Transverse colon (tissue), 4 donors: Measurements from ENCODE around the gene KRT39. TPM values are rescaled to one million over a fixed set of nuclear protein-coding genes. Genes with fewer than 3 reads are reported as not detected.
"Not testable (repeated sequence)": the region's sequence is repeated elsewhere in the genome, so short reads cannot be mapped to it uniquely, and the experiment has no call there.

Experiments used
- DNase-seq: peaks from one replicate; pipeline ENCODE4 v3.0.0-alpha.2; 2019
- H3K27ac ChIP-seq, 4 donors: fragments of 200-600 bp; sonication (generic); 2 replicates each; pipeline ENCODE4 v1.5.1; 2016 to 2018; ENCODE audit warnings: inconsistent platforms in 4 of 4
- H3K27me3 ChIP-seq: fragments of 200-600 bp; sonication (generic); 2 replicates; pipeline ENCODE4 v1.5.1; 2017; ENCODE audit warnings: inconsistent platforms
- H3K36me3 ChIP-seq, 4 donors: fragments of 200-600 bp; sonication (generic); 2 replicates each; pipeline ENCODE4 v1.5.1; 2017 to 2019; ENCODE audit warnings: inconsistent platforms in 4 of 4
- H3K4me1 ChIP-seq, 4 donors: fragments of 200-600 bp; sonication (generic); 2 replicates each; pipeline ENCODE4 v1.5.1; 2017 to 2020; ENCODE audit warnings: inconsistent platforms in 4 of 4
- H3K4me3 ChIP-seq, 4 donors: fragments of 200-600 bp; sonication (generic); 1 replicate in 1 of 4; 2 replicates in 3 of 4; pipeline versions ENCODE4 v1.5.1 to v1.6.1; 2017 to 2019; ENCODE audit warnings: inconsistent platforms in 4 of 4
- H3K9me3 ChIP-seq, 2 donors: fragments of 200-600 bp; sonication (generic); 2 replicates each; pipeline ENCODE4 v1.5.1; 2017 to 2019; ENCODE audit warnings: inconsistent platforms in 2 of 2
- CTCF ChIP-seq, 5 experiments: fragments of 200-600 bp in 3 of 5; fragments of 450-650 bp in 2 of 5; sonication (generic) in 3 of 5; IDR thresholded peaks; 1 replicate in 2 of 5; 2 replicates in 3 of 5; pipeline ENCODE4 v1.5.1; 2016 to 2017; ENCODE audit warnings: antibody characterized with exemption in 5 of 5, inconsistent platforms in 3 of 5, mild to moderate bottlenecking in 2 of 5, moderate library complexity in 1 of 5
- EP300 ChIP-seq: sonication (generic); formaldehyde crosslinking; IDR thresholded peaks from one replicate; pipeline ENCODE4 v1.6.1; 2017; ENCODE audit warnings: antibody characterized with exemption, low read depth
- POLR2A ChIP-seq: fragments of 450-650 bp; IDR thresholded peaks from one replicate; pipeline ENCODE4 v1.6.1; 2016; ENCODE audit warnings: antibody characterized with exemption, mild to moderate bottlenecking, moderate library complexity
- POLR2AphosphoS5 ChIP-seq, 3 donors: sonication (generic); formaldehyde crosslinking; IDR thresholded peaks; one replicate each; pipeline ENCODE4 v1.6.1; 2016; ENCODE audit warnings: antibody characterized with exemption in 3 of 3
- WGBS, 2 donors: methylation state at CpG; one replicate each; pipeline ENCODE4 v1.1.5; 2018; ENCODE audit warnings: low coverage in 1 of 2; 5-methylcytosine and 5-hydroxymethylcytosine counted together
- in situ Hi-C, 4 donors: fragments of 200-750 bp; cut with MboI; loops; one replicate each; pipeline versions ENCODE4 v1.15.0 to v1.15.1; 2017; ENCODE audit warnings: low sequenced_read_pairs in 3 of 4, low pct_ligation_motif_present in 1 of 4, low pct_unique_long_range_greater_than_20kb in 1 of 4
- intact Hi-C: fragments of 100-400 bp; cut with DNase I; formaldehyde crosslinking; loops from one replicate; pipeline ENCODE4 v1.15.1; 2023; ENCODE audit warnings: low total_unique reads
- total RNA-seq, 4 donors: library from RNA; depleted of rRNA; stranded (reverse); fragments of >200 nt; gene quantifications; one replicate each; pipeline ENCODE4 v1.1.0, GENCODE V29; 2016

KRT39 gene
- total RNA-seq, 4 donors from 2014 or later, result not detected

GRCh38 chr17:41008811-41009210, 42.1 kb upstream of the KRT39 start, which contains the start of gene KRTAP3-1:
KRTAP3-1 (minus strand) TSS chr17:41009128; CDS start chr17:41009074, 54 bp downstream.
- intact Hi-C loops, result no loop called here
- no peak for DNase-seq
- H3K27me3 ChIP-seq, result no peaks in the 10 kb centered on the region
- TF ChIP-seq POLR2A (no peak), CTCF (IDR thresholded peaks at IDR 0.05) (no peak), EP300 (no peak), POLR2AphosphoS5 (IDR thresholded peaks at IDR 0.05) (no peak)
- in situ Hi-C loops, result no loop called here
- H3K36me3 ChIP-seq, result no peaks in the 10 kb centered on the region
- no peaks in the 10 kb centered on the region for H3K9me3 ChIP-seq
- H3K4me1 ChIP-seq, result no peaks in the 10 kb centered on the region
- no peak within 1 kb of the TSS for H3K4me3 ChIP-seq
- H3K27ac ChIP-seq, result no peak within 1 kb of the TSS
- WGBS, 2 donors, result 82 to 87% methylated on average over 2 to 8 of the region's 8 CpGs

GRCh38 chr17:41004397-41004796, 37.6 kb upstream of the KRT39 start:
- Histone ChIP-seq H3K27ac (no peak overlapping the region), H3K4me1 (no peaks in the 10 kb centered on the region), H3K36me3 (no peaks in the 10 kb centered on the region), H3K9me3 (no peaks in the 10 kb centered on the region), H3K4me3 (no peak overlapping the region), H3K27me3 (no peaks in the 10 kb centered on the region)
- no peak for DNase-seq
- TF ChIP-seq EP300 (no peak), POLR2AphosphoS5 (IDR thresholded peaks at IDR 0.05) (no peak)
- in situ Hi-C loops, result no loop called here
- intact Hi-C loops, result no loop called here
- 74% methylated on average over 3 of the region's 3 CpGs; no CpG with 5 or more reads in 1 of the 2 donors for WGBS, 2 donors

- TF ChIP-seq CTCF (IDR thresholded peaks at IDR 0.05), result no peak
- TF ChIP-seq EP300, result no peak
- no peak for TF ChIP-seq POLR2A
- no peak for TF ChIP-seq POLR2AphosphoS5 (IDR thresholded peaks at IDR 0.05)
- H3K9me3 ChIP-seq, result no peaks in the 10 kb centered on the region
- H3K36me3 ChIP-seq, result no peaks in the 10 kb centered on the region
- in situ Hi-C loops (no loop called here), intact Hi-C loops (no loop called here)
- no peak overlapping the region for H3K27ac ChIP-seq
- no peak overlapping the region for H3K4me3 ChIP-seq
- 67 to 69% methylated on average over 1 to 4 of the region's 4 CpGs for WGBS, 2 donors
- no peaks in the 10 kb centered on the region for H3K4me1 ChIP-seq
- no peak for DNase-seq
- H3K27me3 ChIP-seq, result no peaks in the 10 kb centered on the region
Measured at GRCh38 chr17:41003926-41004325, 37.2 kb upstream of the KRT39 start.

GRCh38 chr17:41002814-41003213, 36.1 kb upstream of the KRT39 start:
- TF ChIP-seq CTCF (IDR thresholded peaks at IDR 0.05), result no peak
- no peak for TF ChIP-seq EP300
- no peak for TF ChIP-seq POLR2A
- TF ChIP-seq POLR2AphosphoS5 (IDR thresholded peaks at IDR 0.05), result no peak
- no peaks in the 10 kb centered on the region for H3K27me3 ChIP-seq
- H3K27ac ChIP-seq, result no peak overlapping the region
- DNase-seq, result no peak
- intact Hi-C loops, result no loop called here
- H3K4me1 ChIP-seq, result no peaks in the 10 kb centered on the region
- no peaks in the 10 kb centered on the region for H3K36me3 ChIP-seq
- in situ Hi-C loops, result no loop called here
- WGBS, 2 donors, result 47 to 52% methylated on average over 5 of the region's 5 CpGs
- no peak overlapping the region for H3K4me3 ChIP-seq
- no peaks in the 10 kb centered on the region for H3K9me3 ChIP-seq

GRCh38 chr17:41001795-41002194, 35.0 kb upstream of the KRT39 start:
- no peak for DNase-seq
- WGBS, 2 donors, result 85 to 87% methylated on average over 3 to 4 of the region's 4 CpGs
- no peak overlapping the region for H3K27ac ChIP-seq
- H3K36me3 ChIP-seq, result no peaks in the 10 kb centered on the region
- in situ Hi-C loops (no loop called here), intact Hi-C loops (no loop called here)
- no peaks in the 10 kb centered on the region for H3K9me3 ChIP-seq
- H3K27me3 ChIP-seq, result no peaks in the 10 kb centered on the region
- no peak for TF ChIP-seq POLR2AphosphoS5 (IDR thresholded peaks at IDR 0.05)
- TF ChIP-seq CTCF (IDR thresholded peaks at IDR 0.05), result no peak
- no peak for TF ChIP-seq EP300
- TF ChIP-seq POLR2A, result no peak
- no peaks in the 10 kb centered on the region for H3K4me1 ChIP-seq
- H3K4me3 ChIP-seq, result no peak overlapping the region

- H3K36me3 ChIP-seq, in situ Hi-C loops, intact Hi-C loops, H3K9me3 ChIP-seq, H3K27me3 ChIP-seq, H3K27ac ChIP-seq, H3K4me1 ChIP-seq, H3K4me3 ChIP-seq, DNase-seq: not testable (repeated sequence)
- WGBS, 2 donors, result 73% methylated on average over 6 of the region's 6 CpGs; no CpG with 5 or more reads in 1 of the 2 donors
Measured at GRCh38 chr17:40999563-40999962, 32.8 kb upstream of the KRT39 start, which contains the start of gene KRTAP3-2. KRTAP3-2 (minus strand) TSS chr17:40999906; CDS start chr17:40999853, 53 bp downstream.
